GM12875 (cell line): ENCODE data around the gene SERTAD4.

ENCODE experiments used
- H3K4me3 ChIP-seq: one replicate; pipeline ENCODE4 v1.5.1; 2011; ENCODE audit warnings: low read depth, low read length, control low read depth
- TF ChIP-seq, protein P1 (sequence below): IDR thresholded peaks from 2 replicates; pipeline ENCODE4 v1.5.1; 2011; ENCODE audit warnings: low read depth, mild to moderate bottlenecking, control low read depth, inconsistent platforms, low read length, moderate library complexity, borderline replicate concordance; ENCODE audit not compliant: insufficient read depth

SERTAD4 gene

DNA sequence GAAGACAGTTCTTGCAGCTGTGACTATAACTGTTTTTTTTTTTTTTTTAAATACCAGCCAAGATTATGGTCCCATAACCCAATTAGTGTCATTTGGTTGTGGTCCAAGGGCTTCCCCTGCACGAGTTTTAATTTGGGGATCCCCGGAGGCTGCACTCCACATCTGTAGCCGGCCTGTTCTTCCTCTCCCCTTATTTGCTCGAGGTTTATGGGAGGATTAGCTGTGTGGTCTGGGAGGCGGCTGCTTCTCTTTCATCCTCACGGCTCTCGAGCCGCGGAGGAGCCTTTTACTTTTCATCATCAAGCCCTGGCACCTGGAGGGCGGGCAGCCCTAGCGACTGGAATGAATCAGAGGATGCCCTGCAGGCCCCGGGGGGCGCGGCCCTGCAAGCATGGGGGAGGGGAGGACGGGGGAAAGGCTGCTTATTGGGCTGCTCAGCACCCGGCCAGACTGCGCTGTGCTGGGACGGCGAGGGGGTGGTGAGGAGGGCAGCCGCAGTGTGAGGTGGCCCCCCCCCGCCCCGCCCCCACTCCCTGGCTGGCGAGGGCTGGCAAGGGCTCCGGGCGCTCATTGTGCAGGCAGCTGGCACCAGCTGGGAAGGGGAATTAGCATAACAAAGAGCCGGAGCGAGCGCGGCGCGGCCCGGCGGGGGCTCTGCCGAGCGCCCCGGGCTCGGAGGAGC is 18.5 kb downstream of the SERTAD4 start:
- H3K4me3 ChIP-seq: no peak overlapping the region
- TF ChIP-seq, protein P1, sequence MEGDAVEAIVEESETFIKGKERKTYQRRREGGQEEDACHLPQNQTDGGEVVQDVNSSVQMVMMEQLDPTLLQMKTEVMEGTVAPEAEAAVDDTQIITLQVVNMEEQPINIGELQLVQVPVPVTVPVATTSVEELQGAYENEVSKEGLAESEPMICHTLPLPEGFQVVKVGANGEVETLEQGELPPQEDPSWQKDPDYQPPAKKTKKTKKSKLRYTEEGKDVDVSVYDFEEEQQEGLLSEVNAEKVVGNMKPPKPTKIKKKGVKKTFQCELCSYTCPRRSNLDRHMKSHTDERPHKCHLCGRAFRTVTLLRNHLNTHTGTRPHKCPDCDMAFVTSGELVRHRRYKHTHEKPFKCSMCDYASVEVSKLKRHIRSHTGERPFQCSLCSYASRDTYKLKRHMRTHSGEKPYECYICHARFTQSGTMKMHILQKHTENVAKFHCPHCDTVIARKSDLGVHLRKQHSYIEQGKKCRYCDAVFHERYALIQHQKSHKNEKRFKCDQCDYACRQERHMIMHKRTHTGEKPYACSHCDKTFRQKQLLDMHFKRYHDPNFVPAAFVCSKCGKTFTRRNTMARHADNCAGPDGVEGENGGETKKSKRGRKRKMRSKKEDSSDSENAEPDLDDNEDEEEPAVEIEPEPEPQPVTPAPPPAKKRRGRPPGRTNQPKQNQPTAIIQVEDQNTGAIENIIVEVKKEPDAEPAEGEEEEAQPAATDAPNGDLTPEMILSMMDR: no peak

DNA sequence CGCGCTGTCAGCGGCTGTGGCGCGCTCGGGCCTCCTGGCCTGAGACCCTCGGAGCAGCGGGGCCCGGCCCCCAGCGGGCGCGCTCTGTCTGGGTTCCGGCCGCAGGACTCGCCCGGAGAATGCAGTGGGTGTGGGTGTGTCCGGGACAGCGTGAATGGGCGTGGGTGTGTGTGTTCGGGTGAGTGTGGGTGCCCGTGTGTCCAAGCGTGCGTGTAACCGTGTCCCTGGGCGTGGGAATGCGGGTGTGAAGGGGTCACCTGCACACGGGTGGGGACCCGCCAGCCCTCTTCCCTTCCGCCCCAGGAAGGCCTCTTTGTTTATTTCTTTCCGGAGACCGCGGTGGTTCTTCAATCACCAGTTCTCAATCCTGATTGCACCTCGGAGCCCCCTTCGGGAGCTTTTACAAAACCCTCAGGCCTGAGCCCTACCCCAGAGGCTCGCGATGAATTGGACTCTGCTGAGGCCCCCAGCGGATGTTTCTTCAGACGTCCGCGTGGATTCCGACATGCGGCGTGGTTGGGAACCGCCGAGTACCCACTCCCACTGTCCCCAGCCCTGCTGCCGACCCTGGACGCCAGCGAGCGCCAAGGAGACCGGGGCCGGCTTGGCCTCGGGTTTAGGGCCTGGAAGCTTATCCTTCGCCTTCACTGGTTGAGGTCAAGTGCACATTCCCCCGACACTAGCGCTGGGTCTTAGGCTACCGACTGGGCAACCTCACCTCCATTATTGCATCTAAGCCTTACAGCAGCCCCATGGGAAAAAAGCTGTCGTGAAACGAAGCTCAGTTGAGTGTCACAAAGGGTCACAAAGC is 19.3 kb downstream of the SERTAD4 start:
- H3K4me3 ChIP-seq: no peak overlapping the region
- TF ChIP-seq, protein P1: no peak

DNA sequence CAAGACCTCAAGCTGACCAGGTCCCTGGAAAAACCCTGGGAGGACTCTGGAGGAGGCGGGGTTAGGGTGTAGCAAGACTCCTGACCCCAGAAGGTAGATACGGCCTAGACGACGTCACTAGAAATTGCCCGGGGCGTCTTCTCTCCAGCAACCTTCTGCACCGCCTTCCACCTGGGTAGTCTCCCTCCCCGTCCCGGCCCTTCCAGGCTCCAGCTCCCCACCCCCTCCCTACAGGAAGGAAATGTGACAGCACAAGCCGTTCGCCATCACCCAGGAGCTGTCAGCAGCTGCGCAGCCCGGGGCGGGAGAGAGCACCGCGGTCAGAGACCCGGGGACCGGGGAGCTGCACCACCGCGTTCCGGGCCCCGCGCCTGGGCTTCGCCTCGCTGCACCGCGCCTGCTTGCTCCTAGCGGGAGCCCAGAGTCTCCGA is 20.0 kb downstream of the SERTAD4 start:
- TF ChIP-seq, protein P1: no peak
- H3K4me3 ChIP-seq: no peak overlapping the region

DNA sequence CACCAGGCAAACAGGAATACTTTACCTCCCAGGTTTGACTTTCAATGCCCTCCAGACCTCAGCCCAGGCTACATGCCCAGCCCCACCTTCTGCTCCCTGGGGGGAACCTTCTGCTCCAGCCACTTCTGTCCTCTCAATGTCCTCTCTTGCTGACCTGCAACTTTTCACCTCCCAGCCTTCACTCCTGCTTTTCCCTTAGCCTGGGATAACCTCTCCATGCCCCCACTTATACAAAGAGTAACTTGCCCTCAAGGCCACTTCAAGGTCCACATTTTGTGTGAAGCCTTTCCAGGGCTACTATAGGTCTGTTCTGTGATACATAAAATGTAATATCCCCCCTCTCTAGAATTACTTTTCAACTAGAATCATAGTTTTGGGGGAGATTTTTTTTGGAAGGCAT is 21.7 kb downstream of the SERTAD4 start:
- no peak overlapping the region for H3K4me3 ChIP-seq
- TF ChIP-seq, protein P1: no peak

DNA sequence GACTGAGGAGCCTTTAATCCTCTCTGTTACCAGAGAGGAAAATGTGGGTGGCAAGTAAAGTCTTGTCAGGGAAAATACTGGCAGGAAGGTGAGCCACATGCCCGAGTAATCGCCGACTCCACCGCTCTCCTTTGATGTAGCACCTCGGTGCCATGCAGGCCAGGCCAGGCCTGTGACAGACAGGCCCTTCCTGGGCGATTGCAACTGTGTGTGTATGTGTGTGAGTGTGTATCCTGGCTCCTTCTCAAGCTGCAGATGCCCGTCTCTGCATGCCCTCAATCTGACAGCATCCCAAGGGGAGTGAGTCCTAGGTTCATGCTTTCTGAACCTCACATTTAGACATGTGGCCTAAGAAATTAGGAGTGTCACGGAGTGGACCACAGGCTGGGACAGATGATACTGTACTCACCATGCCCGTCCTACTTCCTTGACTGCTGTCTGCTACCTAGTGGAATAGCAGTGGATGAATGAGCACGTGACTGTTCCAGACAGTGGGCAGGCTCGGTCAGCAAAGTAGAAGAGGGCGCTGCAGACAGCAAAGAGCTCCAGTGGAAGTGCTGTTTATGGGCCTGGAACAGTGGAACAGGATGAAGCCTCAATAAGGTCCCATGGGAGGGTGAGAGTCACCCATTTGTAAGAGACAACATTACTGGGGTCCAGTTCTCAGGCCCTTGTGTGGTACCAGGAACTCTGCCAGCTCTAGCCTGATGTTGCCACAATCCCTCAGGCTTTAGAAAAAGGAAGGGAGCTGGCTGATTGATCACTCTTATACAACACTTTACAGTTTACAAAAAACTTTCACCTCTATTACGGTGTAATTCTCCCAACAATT is 25.3 kb downstream of the SERTAD4 start:
- TF ChIP-seq, protein P1: no peak
- H3K4me3 ChIP-seq: no peak overlapping the region

DNA sequence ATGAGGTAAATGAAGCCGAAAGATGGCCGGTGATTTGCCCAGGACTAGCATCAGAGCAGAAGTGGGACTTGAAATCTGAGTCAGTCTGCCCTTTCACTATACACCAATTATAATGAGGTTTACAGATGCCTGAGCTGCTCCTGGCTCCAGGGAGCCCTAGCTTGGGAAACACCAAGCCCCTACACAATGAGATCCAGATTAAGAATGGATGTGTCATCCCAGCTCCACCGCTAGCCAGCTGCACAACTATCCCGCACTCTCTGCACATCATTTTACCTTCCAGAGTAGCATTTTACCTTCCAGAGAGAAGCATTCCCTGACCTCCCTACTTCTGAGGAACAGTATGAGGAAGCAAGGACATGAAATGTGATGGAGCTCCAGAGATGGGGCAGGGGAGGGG is 27.0 kb downstream of the SERTAD4 start:
- TF ChIP-seq, protein P1: no peak
- H3K4me3 ChIP-seq: no peak overlapping the region
